ENCODE measurements around the gene ARHGAP1. TPM values are rescaled to one million over a fixed set of nuclear protein-coding genes. Genes with fewer than 3 reads are reported as not detected.

The ARHGAP1 gene
- total RNA-seq, 6 experiments from 2014 or later: 26.5 to 46.2 (median 30.9) TPM

GRCh38 chr11:46659908-46660307, 40.5 kb downstream of the ARHGAP1 start:
- Histone ChIP-seq H3K4me1 (peaks cover 0 to 4% (median 2%) of the 10 kb centered on the region in 4 donors), H3K27me3 (no peaks in the 10 kb centered on the region), H3K9me3 (no peaks in the 10 kb centered on the region), H3K27ac (no peak overlapping the region), H3K36me3 (peaks cover 0 to 80% (median 25%) of the 10 kb centered on the region in 4 donors), H3K4me3 (no peak overlapping the region)
- intact Hi-C loops (cut with DNase I): no loop called here
- no peak for DNase-seq
- 20% methylated on average over 1 of the region's 1 CpG for WGBS (ENCODE audit: insufficient coverage, low coverage, low lambda C conversion rate, missing lambda C conversion rate)
- TF ChIP-seq CTCF (IDR thresholded peaks at IDR 0.05) (no peak), POLR2A (IDR thresholded peaks at IDR 0.05) (no peak)
- peak in 3 of 4 donors; percentile 14 to 55 (median 38) for ATAC-seq

- WGBS (ENCODE audit: insufficient coverage, low coverage, low lambda C conversion rate, missing lambda C conversion rate): 6% methylated on average over 2 of the region's 4 CpGs
- no peaks in the 10 kb centered on the region for H3K27me3 ChIP-seq
- intact Hi-C loops (cut with DNase I): no loop called here
- peaks cover 0 to 4% (median 2%) of the 10 kb centered on the region in 4 donors for H3K4me1 ChIP-seq
- TF ChIP-seq CTCF (IDR thresholded peaks at IDR 0.05) (no peak), POLR2A (IDR thresholded peaks at IDR 0.05) (no peak)
- peak overlapping the region in 1 of 3 donors; percentile 24 for H3K27ac ChIP-seq
- H3K36me3 ChIP-seq: peaks cover 0 to 73% (median 22%) of the 10 kb centered on the region in 4 donors
- ATAC-seq: peak; percentile 85 to 93 (median 91)
- DNase-seq: peak in 2 of 3 donors; percentile 64 to 83
- H3K9me3 ChIP-seq: no peaks in the 10 kb centered on the region
- no peak overlapping the region for H3K4me3 ChIP-seq
Observed at GRCh38 chr11:46658259-46658658, 42.2 kb downstream of the ARHGAP1 start.

GRCh38 chr11:46657186-46657585, 43.2 kb downstream of the ARHGAP1 start:
- DNase-seq (no peak), ATAC-seq (no peak)
- 93% methylated on average over 3 of the region's 3 CpGs for WGBS (ENCODE audit: insufficient coverage, low coverage, low lambda C conversion rate, missing lambda C conversion rate)
- TF ChIP-seq POLR2A (IDR thresholded peaks at IDR 0.05): no peak
- no peak for TF ChIP-seq CTCF (IDR thresholded peaks at IDR 0.05)
- intact Hi-C loops (cut with DNase I): no loop called here
- Histone ChIP-seq H3K4me3 (no peak overlapping the region), H3K4me1 (peaks cover 0 to 4% (median 2%) of the 10 kb centered on the region in 4 donors), H3K27me3 (no peaks in the 10 kb centered on the region), H3K9me3 (no peaks in the 10 kb centered on the region), H3K27ac (no peak overlapping the region), H3K36me3 (peaks cover 6 to 70% (median 18%) of the 10 kb centered on the region in 4 donors)

- Histone ChIP-seq H3K36me3 (peaks cover 6 to 74% (median 19%) of the 10 kb centered on the region in 4 donors), H3K4me3 (no peak overlapping the region), H3K9me3 (no peaks in the 10 kb centered on the region), H3K27me3 (no peaks in the 10 kb centered on the region), H3K27ac (no peak overlapping the region), H3K4me1 (peaks cover 0 to 4% (median 2%) of the 10 kb centered on the region in 4 donors)
- TF ChIP-seq CTCF (IDR thresholded peaks at IDR 0.05): no peak
- TF ChIP-seq POLR2A (IDR thresholded peaks at IDR 0.05): no peak
- no peak for DNase-seq
- ATAC-seq: no peak
- intact Hi-C loops (cut with DNase I): no loop called here
- 73% methylated on average over 4 of the region's 4 CpGs for WGBS (ENCODE audit: insufficient coverage, low coverage, low lambda C conversion rate, missing lambda C conversion rate)
Observed at GRCh38 chr11:46655631-46656030, 44.8 kb downstream of the ARHGAP1 start.

Data from right lobe of liver (tissue), 6 donors.